ENCODE results near the gene HOXA10.

- TF ChIP-seq POLR2A (IDR thresholded peaks at IDR 0.05; ENCODE audit: low read length) (no peak), GATA1 (IDR thresholded peaks at IDR 0.05; ENCODE audit: low read depth, low read length) (no peak)
Measured at GRCh38 chr7:27194002-27194352, 19.9 kb upstream of the HOXA10 start.
